ENCODE data around the gene NPHP4. TPM values are rescaled to one million over a fixed set of nuclear protein-coding genes. Genes with fewer than 3 reads are reported as not detected.
A peak's percentile ranks its signal among the peaks of the same experiment; 100 is the strongest.

NPHP4 gene
- total and polyA plus RNA-seq, 9 of the 15 experiments (the other 6 are each of a cell fraction or from before 2014, with no cell fraction given), result 0.52 to 26.2 (median 6.7) TPM

GRCh38 chr1:5836776-5837440, 155.3 kb downstream of the NPHP4 start:
- POLR2A ChIA-PET, result interaction anchor here (0.6 to 0.7 kb wide), 4 partner anchors 13 to 1069 kb away, joined by 3 read pairs; no protein-coding TSS in a partner anchor
- BruUV-seq (replicated peaks), result no TSS peak
- no peaks in the 10 kb centered on the region for H3K79me2 ChIP-seq (ENCODE audit: control insufficient read depth, insufficient read depth, low read length)
- no peak overlapping the region for H3K4me2 ChIP-seq (ENCODE audit: insufficient read depth, low read length)
- H3K4me1 ChIP-seq (replicated peaks in 1 of 2; ENCODE audit: control insufficient read depth in 2 of 2, insufficient read depth in 2 of 2, low read length in 2 of 2), result peaks cover 0 to 10% of the 10 kb centered on the region in 2 experiments; a peak in 1 of 5 replicates
- no peak for FAIRE-seq
- no peak for ATAC-seq
- H3K27me3 ChIP-seq (ENCODE audit: control insufficient read depth in 2 of 2, insufficient read depth in 2 of 2, low read length in 2 of 2), result peaks cover 51 to 88% of the 10 kb centered on the region in 2 experiments
- H4K20me1 ChIP-seq (replicated peaks; ENCODE audit: control insufficient read depth, insufficient read depth, low read length), result peaks cover 14% of the 10 kb centered on the region
- WGBS (ENCODE audit: insufficient coverage, low coverage, missing lambda C conversion rate), result 2% methylated on average over 17 of the region's 17 CpGs
- no peak overlapping the region for H2AFZ ChIP-seq (ENCODE audit: low read depth, low read length)
- H3K36me3 ChIP-seq (ENCODE audit: control insufficient read depth, insufficient read depth, low read length), result no peaks in the 10 kb centered on the region
- intact Hi-C loops (cut with micrococcal nuclease) (loop anchor here (10.0 kb wide), 1 partner anchor 82 kb away; no protein-coding TSS in a partner anchor), in situ Hi-C loops (cut with MboI) (no loop called here)
- H3K4me3 ChIP-seq, result no peak overlapping the region
- 0 out of 4 replicates have a peak overlapping the region, but pooled peaks of 1 of the 2 experiments have one; percentile 13 for H3K9ac ChIP-seq (ENCODE audit: insufficient read depth in 1 of 2, low read depth in 2 of 2, low read length in 2 of 2)
- no peak overlapping the region for H3K27ac ChIP-seq (ENCODE audit: extremely low read depth, low read depth, low read length)
- H3K9me1 ChIP-seq (ENCODE audit: control insufficient read depth, insufficient read depth, low read length), result peaks cover 6% of the 10 kb centered on the region
- DNase-seq (ENCODE audit: extremely low read depth in 1 of 4, low spot score in 3 of 4), result no peak
- TF ChIP-seq SLC30A9 (CRISPR knock-in tag; IDR thresholded peaks at IDR 0.05), result no peak
- CTCF ChIA-PET (ENCODE audit: low intra/inter-chr PET ratio), result no interaction called here
- H3K9me3 ChIP-seq (replicated peaks; ENCODE audit: control insufficient read depth, insufficient read depth, low read depth, low read length), result no peaks in the 10 kb centered on the region

- DNase-seq (ENCODE audit: extremely low read depth in 1 of 4, low spot score in 3 of 4) (no peak), FAIRE-seq (no peak), ATAC-seq (peak; percentile 11)
- Histone ChIP-seq H4K20me1 (replicated peaks; ENCODE audit: control insufficient read depth, insufficient read depth, low read length) (peaks cover 19% of the 10 kb centered on the region), H3K9me3 (replicated peaks; ENCODE audit: control insufficient read depth, insufficient read depth, low read depth, low read length) (no peaks in the 10 kb centered on the region), H3K4me3 (no peak overlapping the region), H3K9ac (ENCODE audit: insufficient read depth in 1 of 2, low read depth in 2 of 2, low read length in 2 of 2) (no peak overlapping the region), H3K36me3 (ENCODE audit: control insufficient read depth, insufficient read depth, low read length) (no peaks in the 10 kb centered on the region), H3K27ac (ENCODE audit: extremely low read depth, low read depth, low read length) (no peak overlapping the region), H3K4me1 (replicated peaks in 1 of 2; ENCODE audit: control insufficient read depth in 2 of 2, insufficient read depth in 2 of 2, low read length in 2 of 2) (peaks cover 0 to 10% of the 10 kb centered on the region in 2 experiments; a peak in 1 of 5 replicates), H2AFZ (ENCODE audit: low read depth, low read length) (no peak overlapping the region), H3K27me3 (ENCODE audit: control insufficient read depth in 2 of 2, insufficient read depth in 2 of 2, low read length in 2 of 2) (peaks cover 47 to 73% of the 10 kb centered on the region in 2 experiments), H3K9me1 (ENCODE audit: control insufficient read depth, insufficient read depth, low read length) (peaks cover 4% of the 10 kb centered on the region), H3K79me2 (ENCODE audit: control insufficient read depth, insufficient read depth, low read length) (no peaks in the 10 kb centered on the region), H3K4me2 (ENCODE audit: insufficient read depth, low read length) (no peak overlapping the region)
- 11% methylated on average over 8 of the region's 8 CpGs for WGBS (ENCODE audit: insufficient coverage, low coverage, missing lambda C conversion rate)
- POLR2A ChIA-PET, result interaction anchor here (0.6 to 1.0 kb wide), 2 partner anchors 8 to 64 kb away, joined by 3 to 4 read pairs; no protein-coding TSS in a partner anchor
- no peak for TF ChIP-seq BRF2 (IDR thresholded peaks at IDR 0.05; ENCODE audit: borderline replicate concordance, insufficient read depth, insufficient read length)
- TF ChIP-seq IFI16 (CRISPR knock-in tag; IDR thresholded peaks at IDR 0.05), result no peak
- no peak for TF ChIP-seq ARID3B (CRISPR knock-in tag; IDR thresholded peaks at IDR 0.05; ENCODE audit: borderline replicate concordance)
- TF ChIP-seq ZNF696 (CRISPR knock-in tag; conservative IDR thresholded peaks at IDR 0.05), result no peak
- TF ChIP-seq THAP7 (CRISPR knock-in tag; IDR thresholded peaks at IDR 0.05), result no peak
- CTCF ChIA-PET (ENCODE audit: low intra/inter-chr PET ratio), result no interaction called here
- in situ Hi-C loops (cut with MboI) (no loop called here), intact Hi-C loops (cut with micrococcal nuclease) (loop anchor here (10.0 kb wide), 1 partner anchor 80 kb away; no protein-coding TSS in a partner anchor)
- BruUV-seq (replicated peaks), result no TSS peak
Observed at GRCh38 chr1:5835179-5835562, 157.1 kb downstream of the NPHP4 start.
